A673 (cell line): ENCODE data around the gene OGFOD2. TPM values are rescaled to one million over a fixed set of nuclear protein-coding genes. Genes with fewer than 3 reads are reported as not detected.

Source experiments
- BruUV-seq: library from RNA; stranded (reverse); fragments of 400-500 nt; replicated peaks from 2 replicates; lab custom pipeline; 2021; lab: Mats Ljungman, UMichigan
- CTCF ChIA-PET: fragments of 300-600 bp; sonication (Branson Sonifier 250); formaldehyde crosslinking; loops from one replicate; lab custom pipeline; 2022; ENCODE audit warnings: antibody characterized with exemption; lab: Charles Lee
- POLR2A ChIA-PET: fragments of 300-600 bp; sonication (Branson Sonifier 250); formaldehyde crosslinking; loops from one replicate; lab custom pipeline; 2022; ENCODE audit warnings: antibody characterized with exemption; ENCODE audit not compliant: low non-redundant PET; lab: Charles Lee
- DNase-seq: peaks from one replicate; pipeline ENCODE4 v3.0.0-alpha.2; 2015; ENCODE audit warnings: low spot score
- H3K27ac ChIP-seq: fragments of 200-600 bp; sonication (generic); 2 replicates; pipeline ENCODE4 v1.5.1; 2016; ENCODE audit warnings: mixed run types, low read depth, mild to moderate bottlenecking, mixed read lengths, antibody characterized with exemption, low read length; ENCODE audit not compliant: poor library complexity, severe bottlenecking
- H3K27me3 ChIP-seq: fragments of 200-600 bp; sonication (generic); replicated peaks from 2 replicates; pipeline ENCODE4 v1.6.1; 2017; ENCODE audit warnings: mixed run types, low read depth, mild to moderate bottlenecking, mixed read lengths, antibody characterized with exemption, low read length; ENCODE audit not compliant: insufficient read depth, poor library complexity
- H3K36me3 ChIP-seq: fragments of 200-600 bp; sonication (generic); 2 replicates; pipeline ENCODE4 v1.6.1; 2016; ENCODE audit warnings: mixed run types, mild to moderate bottlenecking, mixed read lengths, antibody characterized with exemption, low read length; ENCODE audit not compliant: insufficient read depth, poor library complexity, severe bottlenecking
- H3K4me1 ChIP-seq: fragments of 200-600 bp; sonication (generic); 2 replicates; pipeline ENCODE4 v1.6.1; 2017; ENCODE audit warnings: mixed run types, mild to moderate bottlenecking, mixed read lengths, antibody characterized with exemption, low read length; ENCODE audit not compliant: insufficient read depth, poor library complexity, severe bottlenecking
- H3K4me3 ChIP-seq: fragments of 200-600 bp; sonication (generic); 2 replicates; pipeline ENCODE4 v1.5.1; 2016; ENCODE audit warnings: low read depth, mixed run types, mild to moderate bottlenecking, mixed read lengths, low read length; ENCODE audit not compliant: poor library complexity, severe bottlenecking
- H3K9me3 ChIP-seq: fragments of 200-600 bp; sonication (generic); 2 replicates; pipeline ENCODE4 v1.6.1; 2016; ENCODE audit warnings: mixed run types, low read depth, mild to moderate bottlenecking, mixed read lengths, antibody characterized with exemption, low read length; ENCODE audit not compliant: poor library complexity, severe bottlenecking
- EZH2 ChIP-seq: fragments of 200-600 bp; sonication (generic); IDR thresholded peaks from 2 replicates; pipeline ENCODE4 v1.6.1; 2017; ENCODE audit warnings: borderline replicate concordance, low read depth, mild to moderate bottlenecking, mixed read lengths, antibody characterized with exemption, low read length; ENCODE audit not compliant: poor library complexity, severe bottlenecking
- intact Hi-C: fragments of 100-400 bp; cut with micrococcal nuclease; formaldehyde crosslinking; loops from one replicate; pipeline ENCODE4 v1.10.0; 2022; ENCODE audit not compliant: unreplicated experiment
- total RNA-seq: library from RNA; stranded (reverse); gene quantifications from 2 replicates; pipeline ENCODE4 v1.2.3, GENCODE V29; 2021
- TF ChIP-seq, protein P1 (sequence below): fragments of 300-800, 200-600 bp; sonication (generic); conservative IDR thresholded peaks from 2 replicates; pipeline ENCODE4 v1.5.1; 2017; ENCODE audit warnings: low read depth, mild to moderate bottlenecking, antibody characterized with exemption, low read length, moderate library complexity, mixed read lengths

The OGFOD2 gene
- total RNA-seq, 1 experiment from 2014 or later = 18.2 TPM

DNA sequence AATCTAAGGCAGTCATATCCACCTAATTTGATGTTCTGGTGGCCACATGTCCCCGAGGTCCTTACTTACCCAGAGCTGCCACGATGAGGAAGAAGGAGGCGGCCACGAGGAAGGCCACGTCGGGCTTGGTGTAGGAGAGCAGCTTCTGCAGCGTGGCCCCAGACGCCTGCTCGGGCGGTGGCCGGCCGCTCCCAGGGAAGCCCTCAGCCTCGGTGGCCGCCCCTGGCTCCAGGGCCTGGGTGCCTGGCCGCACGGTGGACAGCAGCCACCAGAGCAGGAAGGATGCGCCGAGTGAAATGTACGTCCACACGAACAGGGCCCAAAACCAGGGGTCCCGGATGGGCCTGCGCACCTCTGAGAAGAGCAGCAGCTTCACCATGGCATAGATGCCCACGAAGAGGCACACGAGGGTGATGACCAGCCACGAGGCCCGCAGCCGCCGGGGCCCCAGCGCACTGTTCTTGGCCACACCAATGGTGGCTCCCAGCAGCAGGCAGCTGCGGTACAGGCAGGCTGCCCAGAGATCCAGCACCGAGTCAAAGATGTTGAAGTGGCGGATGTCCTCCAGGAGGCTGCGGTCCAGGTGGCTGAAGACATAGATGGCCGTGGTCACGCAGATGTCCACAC is 15.4 kb upstream of the OGFOD2 start:
- intact Hi-C loops = no loop called here
- no peaks in the 10 kb centered on the region for H3K27me3 ChIP-seq
- no peak overlapping the region for H3K27ac ChIP-seq
- no peaks in the 10 kb centered on the region for H3K9me3 ChIP-seq
- ChIA-PET CTCF (no interaction called here), POLR2A (no interaction called here)
- no peak for DNase-seq
- TF ChIP-seq, protein P1, sequence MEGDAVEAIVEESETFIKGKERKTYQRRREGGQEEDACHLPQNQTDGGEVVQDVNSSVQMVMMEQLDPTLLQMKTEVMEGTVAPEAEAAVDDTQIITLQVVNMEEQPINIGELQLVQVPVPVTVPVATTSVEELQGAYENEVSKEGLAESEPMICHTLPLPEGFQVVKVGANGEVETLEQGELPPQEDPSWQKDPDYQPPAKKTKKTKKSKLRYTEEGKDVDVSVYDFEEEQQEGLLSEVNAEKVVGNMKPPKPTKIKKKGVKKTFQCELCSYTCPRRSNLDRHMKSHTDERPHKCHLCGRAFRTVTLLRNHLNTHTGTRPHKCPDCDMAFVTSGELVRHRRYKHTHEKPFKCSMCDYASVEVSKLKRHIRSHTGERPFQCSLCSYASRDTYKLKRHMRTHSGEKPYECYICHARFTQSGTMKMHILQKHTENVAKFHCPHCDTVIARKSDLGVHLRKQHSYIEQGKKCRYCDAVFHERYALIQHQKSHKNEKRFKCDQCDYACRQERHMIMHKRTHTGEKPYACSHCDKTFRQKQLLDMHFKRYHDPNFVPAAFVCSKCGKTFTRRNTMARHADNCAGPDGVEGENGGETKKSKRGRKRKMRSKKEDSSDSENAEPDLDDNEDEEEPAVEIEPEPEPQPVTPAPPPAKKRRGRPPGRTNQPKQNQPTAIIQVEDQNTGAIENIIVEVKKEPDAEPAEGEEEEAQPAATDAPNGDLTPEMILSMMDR = no peak
- no peak for TF ChIP-seq EZH2
- H3K4me1 ChIP-seq = peaks cover 3% of the 10 kb centered on the region
- H3K36me3 ChIP-seq = peaks cover 9% of the 10 kb centered on the region
- no TSS peak for BruUV-seq
- no peak overlapping the region for H3K4me3 ChIP-seq

DNA sequence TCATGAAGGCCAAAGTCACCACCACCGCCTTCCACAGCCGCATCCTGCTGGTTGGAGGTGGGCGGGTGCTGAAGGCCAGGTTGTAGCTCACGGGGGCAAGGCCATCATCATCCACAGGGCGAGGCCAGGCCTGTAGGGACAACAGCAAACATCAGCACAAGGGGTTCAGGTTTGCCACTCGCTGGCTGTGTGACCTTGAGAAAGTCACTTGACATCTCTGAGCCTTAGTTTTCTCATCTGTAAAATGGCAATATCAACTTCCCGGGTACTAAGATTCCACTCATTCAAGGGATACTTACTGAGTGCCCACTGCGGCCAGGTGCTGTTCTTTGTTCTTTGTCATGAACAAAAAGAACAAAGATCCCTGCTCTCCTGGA is 14.9 kb upstream of the OGFOD2 start:
- BruUV-seq = no TSS peak
- Histone ChIP-seq H3K36me3 (peaks cover 9% of the 10 kb centered on the region), H3K9me3 (no peaks in the 10 kb centered on the region), H3K4me1 (peaks cover 6% of the 10 kb centered on the region), H3K27me3 (no peaks in the 10 kb centered on the region), H3K4me3 (no peak overlapping the region), H3K27ac (no peak overlapping the region)
- ChIA-PET CTCF (no interaction called here), POLR2A (no interaction called here)
- intact Hi-C loops = no loop called here
- DNase-seq = no peak
- TF ChIP-seq, protein P1 = no peak
- TF ChIP-seq EZH2 = no peak

DNA sequence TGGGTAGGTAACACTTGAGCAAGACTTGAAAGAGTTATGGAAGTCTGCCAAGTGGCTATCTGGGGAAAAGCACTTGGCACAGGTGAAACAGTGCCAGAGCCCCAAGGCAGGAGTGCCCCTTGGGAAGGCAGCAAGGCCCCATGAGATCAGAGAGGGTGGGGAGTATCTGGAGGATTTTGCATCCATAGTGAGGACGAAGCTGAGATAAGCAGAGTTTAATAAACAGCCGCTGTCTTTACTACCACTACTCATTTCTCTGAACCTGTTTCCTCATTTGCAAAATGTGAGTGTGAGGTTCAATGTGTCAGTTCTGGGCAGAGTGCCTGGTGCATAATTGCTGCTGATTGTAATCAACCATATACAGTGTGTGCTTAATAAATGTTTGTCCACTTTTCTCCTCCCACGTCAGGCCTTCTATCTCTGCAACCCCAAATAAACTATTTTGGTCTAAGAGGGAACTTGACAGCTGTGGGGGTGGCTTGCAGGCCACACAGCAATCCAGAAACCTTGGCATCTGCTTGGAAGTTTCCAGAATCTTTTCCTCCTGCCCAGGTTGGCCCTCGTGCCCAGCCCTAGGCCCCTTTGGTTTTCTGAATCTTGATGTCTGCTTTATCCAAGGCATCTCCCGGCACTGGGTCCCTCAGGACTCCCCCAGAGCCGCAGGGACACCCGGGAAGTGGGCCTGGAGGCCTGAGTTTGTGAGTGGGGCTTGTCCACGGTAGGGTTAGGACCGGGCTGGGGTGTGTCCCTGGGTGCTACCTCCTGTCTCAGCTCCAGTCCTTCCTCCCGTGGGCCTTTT is 13.3 kb upstream of the OGFOD2 start:
- Histone ChIP-seq H3K27ac (no peak overlapping the region), H3K9me3 (no peaks in the 10 kb centered on the region), H3K27me3 (no peaks in the 10 kb centered on the region), H3K4me1 (peaks cover 12% of the 10 kb centered on the region), H3K4me3 (no peak overlapping the region), H3K36me3 (peaks cover 9% of the 10 kb centered on the region)
- intact Hi-C loops = no loop called here
- no TSS peak for BruUV-seq
- no peak for DNase-seq
- TF ChIP-seq EZH2 = no peak
- TF ChIP-seq, protein P1 = no peak
- ChIA-PET POLR2A (no interaction called here), CTCF (no interaction called here)
